H54 (cell line): Measurements from ENCODE around the gene ATOSB.

Experiments used
- DNase-seq: peaks from one replicate; pipeline ENCODE4 v3.0.0; 2011; ENCODE audit warnings: low spot score, mixed read lengths; ENCODE audit not compliant: insufficient read length
- FAIRE-seq: peaks from 3 replicates; lab custom pipeline; 2011; peaks lifted over from hg19 to GRCh38; lab: Jason Lieb, UNC
- POLR2A ChIP-seq: IDR thresholded peaks from 2 replicates; pipeline ENCODE4 v1.6.1; 2011; ENCODE audit warnings: low read depth, mild to moderate bottlenecking, low read length

ATOSB gene

DNA sequence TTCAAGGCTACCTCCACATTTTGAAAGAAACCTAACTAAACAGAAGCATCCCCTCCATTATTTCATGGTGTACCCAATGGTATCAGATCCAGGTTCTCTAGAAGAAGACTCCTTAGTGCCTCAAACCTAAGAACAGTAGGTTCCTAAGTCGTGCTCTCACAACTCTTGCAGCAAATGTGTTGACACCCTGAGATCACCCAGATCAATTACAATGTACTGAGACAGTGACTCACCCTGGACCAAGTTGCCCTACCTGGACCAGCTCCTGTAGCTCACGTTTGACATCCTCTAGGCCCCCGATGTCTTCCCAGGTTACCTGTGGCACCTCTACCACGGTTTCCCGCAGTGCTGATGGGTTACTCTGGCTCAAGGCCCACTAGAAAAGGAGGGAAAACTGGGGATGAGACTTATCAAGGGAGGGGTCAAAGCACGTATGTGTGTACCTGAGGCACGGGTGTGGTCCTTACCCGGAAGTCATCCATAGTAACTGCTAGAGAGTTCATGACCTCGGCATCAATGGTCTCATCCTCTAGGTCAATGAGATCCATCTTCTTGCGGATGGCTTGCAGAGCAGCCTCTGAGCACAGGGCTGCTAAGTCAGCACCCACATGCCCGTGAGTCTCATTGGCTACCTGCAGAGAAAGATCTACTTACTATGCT lies 55.0 kb downstream of the ATOSB start:
- no peak for FAIRE-seq
- TF ChIP-seq POLR2A: no peak
- DNase-seq: no peak

DNA sequence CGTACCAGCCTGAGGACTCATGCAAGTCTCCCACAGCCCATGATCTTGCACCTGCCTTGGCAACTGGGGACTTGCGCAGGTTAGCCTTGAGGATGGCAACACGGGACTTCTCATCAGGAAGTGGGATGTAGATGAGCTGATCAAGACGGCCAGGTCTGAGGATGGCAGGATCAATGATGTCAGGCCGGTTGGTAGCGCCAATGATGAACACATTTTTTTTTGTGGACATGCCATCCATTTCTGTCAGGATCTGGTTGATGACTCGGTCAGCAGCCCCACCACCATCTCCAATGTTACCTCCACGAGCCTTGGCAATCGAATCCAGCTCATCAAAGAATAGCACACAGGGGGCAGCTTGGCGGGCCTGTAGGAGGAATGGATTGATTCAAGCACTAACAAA lies 56.2 kb downstream of the ATOSB start:
- DNase-seq (no peak), FAIRE-seq (no peak)
- TF ChIP-seq POLR2A: no peak

- TF ChIP-seq POLR2A: no peak
- no peak for FAIRE-seq
- no peak for DNase-seq
Measured at GRCh38 chr9:35057271-35057620, 58.4 kb downstream of the ATOSB start.

- no peak for FAIRE-seq
- no peak for TF ChIP-seq POLR2A
- DNase-seq: no peak
Measured at GRCh38 chr9:35056571-35057270, 58.9 kb downstream of the ATOSB start.

DNA sequence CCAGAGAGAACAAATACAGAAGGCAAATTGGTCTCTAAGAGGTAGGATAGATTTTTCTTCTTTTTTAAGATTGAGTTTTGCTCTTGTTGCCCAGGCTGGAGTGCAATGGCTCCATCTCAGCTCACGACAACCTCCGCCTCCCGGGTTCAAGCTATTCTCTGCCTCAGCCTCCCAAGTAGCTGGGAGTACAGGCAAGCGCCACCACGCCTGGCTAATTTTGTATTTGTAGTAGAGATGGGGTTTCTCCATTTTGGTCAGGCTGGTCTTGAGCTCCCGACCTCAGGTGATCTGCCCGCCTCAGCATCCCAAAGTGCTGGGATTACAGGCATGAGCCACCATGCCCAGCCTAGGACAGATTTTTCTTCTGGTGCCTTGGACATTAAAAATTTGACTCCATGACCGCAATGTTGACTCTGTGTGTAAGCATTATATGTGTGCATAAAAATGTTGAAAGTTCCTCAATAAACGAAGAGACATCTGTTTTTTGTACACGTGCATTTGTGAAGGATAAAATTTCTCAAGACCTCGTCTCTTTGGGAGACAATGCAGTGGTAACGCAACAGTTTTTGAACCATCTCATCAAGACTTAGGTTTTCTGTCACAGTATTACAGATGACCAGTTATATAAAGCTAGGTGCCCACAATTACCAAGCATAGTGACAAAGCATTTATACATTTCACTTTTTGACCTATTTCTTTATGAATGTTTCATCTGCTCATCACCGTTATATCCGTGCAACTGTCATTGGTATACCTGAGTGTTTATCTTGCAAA lies 60.6 kb downstream of the ATOSB start:
- DNase-seq: no peak
- TF ChIP-seq POLR2A: no peak
- no peak for FAIRE-seq

DNA sequence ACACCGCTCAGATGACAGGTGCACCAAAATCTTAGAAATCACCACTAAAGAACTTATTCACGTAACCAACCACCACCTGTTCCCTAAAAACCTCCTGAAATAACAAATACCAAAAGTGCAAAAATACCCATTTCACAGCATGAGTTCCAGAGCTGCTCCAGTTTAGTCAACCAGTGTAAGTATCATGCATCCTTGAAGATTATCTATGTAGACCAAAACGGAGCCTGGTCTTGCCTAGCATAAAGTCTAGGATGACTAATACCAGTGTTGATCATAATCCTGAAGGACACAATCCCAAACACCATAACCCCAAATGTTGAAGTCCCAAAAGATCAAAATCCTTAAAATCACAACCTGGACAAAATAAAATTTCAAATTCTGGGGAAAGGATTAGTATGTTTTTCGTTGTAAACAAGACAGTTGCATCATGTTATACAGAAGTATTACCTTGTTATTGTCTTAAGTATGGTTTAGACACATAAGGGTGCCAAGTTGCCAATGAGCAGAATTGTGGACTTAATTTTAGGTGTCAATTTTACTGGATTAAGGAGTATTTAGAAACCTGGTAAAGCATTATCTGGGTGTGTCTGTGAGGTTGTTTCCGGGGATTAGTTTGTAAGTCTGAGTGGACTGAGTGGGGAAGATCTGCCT lies 61.4 kb downstream of the ATOSB start:
- DNase-seq: no peak
- TF ChIP-seq POLR2A: no peak
- FAIRE-seq: no peak
